Anterior cingulate cortex (tissue), 58 donors: ENCODE results near the gene SMARCB1.
A peak's percentile ranks its signal among the peaks of the same experiment; 100 is the strongest.

Experiments used
- DNase-seq, 58 donors: peaks; one replicate each; lab custom pipeline; 2025; lab: John Stamatoyannopoulos, UW

SMARCB1 gene

DNA sequence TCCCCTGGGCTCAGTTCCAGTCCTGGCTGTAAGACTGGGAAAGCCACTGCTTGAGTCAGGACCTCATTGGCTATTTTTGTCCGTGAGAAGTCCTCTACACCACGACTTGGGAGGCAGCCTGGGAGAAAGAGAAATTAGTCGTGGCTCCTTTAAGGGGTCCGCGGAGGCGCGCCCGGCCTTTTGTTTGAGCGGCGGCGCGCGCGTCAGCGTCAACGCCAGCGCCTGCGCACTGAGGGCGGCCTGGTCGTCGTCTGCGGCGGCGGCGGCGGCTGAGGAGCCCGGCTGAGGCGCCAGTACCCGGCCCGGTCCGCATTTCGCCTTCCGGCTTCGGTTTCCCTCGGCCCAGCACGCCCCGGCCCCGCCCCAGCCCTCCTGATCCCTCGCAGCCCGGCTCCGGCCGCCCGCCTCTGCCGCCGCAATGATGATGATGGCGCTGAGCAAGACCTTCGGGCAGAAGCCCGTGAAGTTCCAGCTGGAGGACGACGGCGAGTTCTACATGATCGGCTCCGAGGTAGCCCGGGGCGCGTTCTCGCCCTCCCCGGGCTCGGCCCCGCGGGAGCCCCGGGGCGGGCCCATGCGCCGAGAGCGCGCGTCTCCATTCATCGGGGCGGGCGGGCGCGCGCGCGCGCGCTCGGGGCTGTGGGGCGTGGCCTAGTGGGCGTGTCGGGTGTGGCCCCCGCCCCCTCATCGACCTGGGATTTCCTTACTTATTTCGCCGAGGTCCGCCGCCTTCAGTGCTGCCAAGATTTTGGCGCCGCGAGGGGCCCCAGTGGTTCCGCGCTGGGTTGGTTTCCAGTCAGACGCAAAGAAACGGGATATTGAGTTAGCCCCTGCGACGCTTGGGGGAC is at the start of gene SMARCB1:
SMARCB1 (plus strand) TSS at position 215 of the 848 bp plus-strand sequence; CDS start at position 419, 204 bp downstream.
- peak in 55 of 58 donors; percentile 31 to 89 (median 71) for DNase-seq

DNA sequence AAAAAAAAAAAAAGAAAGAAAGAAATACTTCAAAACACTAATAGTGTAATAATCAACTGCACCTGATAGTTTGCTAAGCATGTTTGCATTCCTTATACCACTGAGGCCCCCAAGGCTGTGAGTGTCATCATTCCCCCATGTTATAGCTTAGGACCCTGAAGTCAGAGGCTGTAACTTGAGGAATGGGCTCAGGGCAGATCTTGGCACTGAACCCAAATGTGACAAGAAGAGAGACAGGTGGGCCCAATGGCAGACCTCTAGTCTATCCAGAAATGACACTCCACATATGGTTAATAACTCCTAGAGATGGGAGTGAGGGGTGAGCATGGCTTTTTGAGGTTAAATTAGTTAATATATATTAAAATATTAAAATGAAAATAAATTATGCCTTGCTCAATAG is 49.1 kb upstream of the SMARCB1 start:
- DNase-seq: no peak

DNA sequence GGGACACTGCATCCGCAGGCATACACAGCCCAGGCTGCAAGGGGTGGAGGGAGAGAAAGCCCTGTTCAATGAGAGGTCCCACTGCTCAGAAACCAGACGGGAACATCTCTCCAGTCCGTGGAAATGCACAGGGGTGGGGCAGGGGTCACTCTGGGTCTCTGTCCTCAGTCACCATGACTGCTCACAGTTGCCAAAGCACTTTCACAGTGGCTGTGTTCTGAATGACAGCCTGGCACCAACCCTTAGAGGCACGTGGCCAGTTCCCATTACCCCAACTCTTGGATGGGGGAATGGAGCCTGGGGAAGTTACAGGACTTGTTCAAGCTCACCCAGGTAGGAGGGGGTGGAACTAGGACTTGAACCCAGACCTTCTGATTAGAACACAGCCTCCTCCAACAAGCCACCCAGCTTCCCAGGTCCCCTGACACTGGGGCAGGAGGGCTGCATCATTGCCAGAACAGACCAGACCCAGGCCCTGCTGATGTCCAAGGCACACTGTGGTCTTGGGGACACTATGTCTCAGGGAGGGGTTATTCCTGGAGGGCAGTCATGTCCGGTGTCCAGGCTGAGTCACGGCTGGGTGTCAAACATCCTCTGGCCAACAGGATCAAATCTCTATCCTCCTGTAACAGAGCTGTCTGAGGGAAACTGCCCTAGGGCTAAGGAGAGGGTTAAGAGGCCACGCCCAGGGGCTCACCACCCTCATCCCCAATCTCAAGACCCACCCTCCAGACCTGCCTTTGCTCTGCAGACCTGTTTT is 44.1 kb upstream of the SMARCB1 start:
- peak in 1 of 58 donors; percentile 7 for DNase-seq

DNA sequence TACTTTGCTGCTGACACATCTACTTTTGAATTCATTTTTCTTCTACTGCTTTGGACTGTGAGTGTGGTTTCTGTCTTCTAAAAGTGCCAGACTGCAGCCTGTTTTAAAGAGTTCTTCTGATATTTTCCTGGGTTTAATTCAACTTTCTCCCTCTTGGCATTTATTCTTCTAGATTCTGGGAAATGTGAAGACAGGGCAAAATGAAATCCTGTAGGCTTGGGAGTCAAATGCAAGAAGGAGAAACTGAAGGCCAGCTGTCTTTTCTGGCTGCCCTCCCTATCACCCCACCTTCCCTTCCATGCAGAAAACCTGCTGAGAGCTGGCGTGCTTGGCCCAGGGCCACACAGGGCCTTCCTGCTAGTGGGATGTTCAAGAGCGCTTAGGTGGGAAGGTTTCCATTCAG is 43.5 kb upstream of the SMARCB1 start:
- DNase-seq: peak in 11 of 58 donors; percentile 16 to 70 (median 46)

DNA sequence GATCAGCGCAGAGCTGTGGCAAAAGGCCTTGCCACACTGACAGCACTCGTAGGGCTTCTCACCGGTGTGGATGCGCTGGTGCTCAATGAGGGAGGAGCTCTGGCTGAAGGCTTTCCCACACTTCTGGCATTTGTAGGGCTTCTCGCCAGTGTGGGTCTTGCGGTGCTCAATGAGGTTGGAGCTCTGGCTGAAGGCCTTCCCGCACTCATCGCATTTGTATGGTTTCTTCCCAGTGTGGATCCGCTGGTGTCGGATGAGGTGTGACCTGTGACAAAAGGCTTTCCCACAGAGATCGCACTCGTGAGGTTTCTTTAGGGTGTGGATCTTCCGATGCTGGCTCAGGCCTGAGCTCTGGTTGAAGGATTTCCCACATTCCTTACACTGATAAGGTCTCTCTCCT is 42.8 kb upstream of the SMARCB1 start:
- DNase-seq: no peak

DNA sequence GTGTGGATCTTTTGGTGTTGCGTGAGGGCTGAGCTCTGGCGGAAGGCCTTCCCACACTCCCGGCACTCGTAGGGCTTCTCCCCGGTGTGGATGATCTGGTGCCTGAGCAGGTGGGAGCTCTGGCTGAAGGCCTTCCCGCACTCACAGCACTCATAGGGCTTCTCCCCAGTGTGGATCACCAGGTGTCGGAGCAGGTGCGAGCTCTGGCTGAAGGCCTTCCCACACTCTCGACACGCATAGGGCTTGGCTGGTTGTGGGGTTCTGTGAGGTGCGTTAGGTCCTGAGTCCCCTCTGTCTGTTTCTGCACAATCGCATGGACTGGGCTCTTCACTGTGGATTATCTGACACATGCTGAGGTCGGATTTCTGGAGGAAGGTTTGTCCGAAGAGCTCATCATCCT is 42.3 kb upstream of the SMARCB1 start:
- DNase-seq: no peak

DNA sequence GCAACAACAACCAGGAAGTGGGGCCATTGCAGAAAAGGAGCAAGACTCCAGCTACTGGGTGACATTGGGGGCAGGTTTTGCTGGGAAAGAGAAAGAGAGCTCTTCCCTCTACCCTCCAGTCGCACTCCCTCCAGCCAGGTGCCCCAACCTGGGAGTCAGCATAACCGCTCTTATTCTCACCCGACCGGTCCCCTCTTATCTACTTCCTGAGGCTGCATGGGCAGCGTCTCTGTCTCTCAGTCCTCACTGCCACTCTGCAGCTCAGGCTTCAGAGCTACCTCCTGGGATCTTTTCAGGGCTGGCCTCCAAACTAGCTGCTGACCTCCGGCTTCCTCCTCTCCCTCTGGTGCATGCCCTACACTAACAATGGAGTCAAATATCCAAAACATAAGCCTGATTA is 41.0 kb upstream of the SMARCB1 start:
- no peak for DNase-seq

DNA sequence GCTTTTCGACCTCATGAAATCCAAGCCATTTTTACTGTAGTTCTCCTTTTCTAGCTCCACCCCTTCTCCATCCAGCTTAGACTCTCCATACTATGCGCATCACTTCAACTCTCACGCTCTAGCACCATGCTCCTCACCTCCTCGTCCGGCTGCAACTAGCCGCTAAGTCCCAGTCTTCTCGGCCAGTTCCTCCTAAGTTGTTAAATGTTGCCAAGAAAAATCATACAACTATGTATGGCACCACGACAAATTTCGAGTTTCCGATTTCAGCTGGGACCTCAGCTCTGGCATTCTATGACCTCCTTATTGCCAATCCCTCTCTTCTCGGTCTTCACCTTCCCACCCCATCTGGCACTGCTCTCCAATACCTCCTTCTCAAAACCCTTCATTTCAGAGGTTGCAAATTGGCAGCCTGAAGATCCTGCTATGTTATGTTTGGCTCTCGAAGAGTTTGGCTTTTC is 36.9 kb upstream of the SMARCB1 start:
- no peak for DNase-seq

DNA sequence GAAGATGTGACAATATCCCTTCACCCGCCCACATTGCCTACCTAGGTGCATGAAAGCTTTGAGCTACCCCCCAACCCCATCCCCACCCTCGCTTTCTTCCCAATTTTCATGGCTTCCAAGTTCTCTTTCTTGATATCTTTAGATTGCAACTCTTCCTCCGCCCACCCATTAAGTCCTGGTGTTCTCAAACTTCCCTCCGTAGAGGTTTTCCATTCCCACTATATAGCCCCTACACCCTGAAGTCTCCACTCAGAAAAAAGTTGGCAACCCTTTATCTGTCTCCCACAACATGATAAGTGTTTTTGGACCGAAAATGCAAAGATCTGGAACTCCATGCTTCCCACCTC is 36.4 kb upstream of the SMARCB1 start:
- no peak for DNase-seq

DNA sequence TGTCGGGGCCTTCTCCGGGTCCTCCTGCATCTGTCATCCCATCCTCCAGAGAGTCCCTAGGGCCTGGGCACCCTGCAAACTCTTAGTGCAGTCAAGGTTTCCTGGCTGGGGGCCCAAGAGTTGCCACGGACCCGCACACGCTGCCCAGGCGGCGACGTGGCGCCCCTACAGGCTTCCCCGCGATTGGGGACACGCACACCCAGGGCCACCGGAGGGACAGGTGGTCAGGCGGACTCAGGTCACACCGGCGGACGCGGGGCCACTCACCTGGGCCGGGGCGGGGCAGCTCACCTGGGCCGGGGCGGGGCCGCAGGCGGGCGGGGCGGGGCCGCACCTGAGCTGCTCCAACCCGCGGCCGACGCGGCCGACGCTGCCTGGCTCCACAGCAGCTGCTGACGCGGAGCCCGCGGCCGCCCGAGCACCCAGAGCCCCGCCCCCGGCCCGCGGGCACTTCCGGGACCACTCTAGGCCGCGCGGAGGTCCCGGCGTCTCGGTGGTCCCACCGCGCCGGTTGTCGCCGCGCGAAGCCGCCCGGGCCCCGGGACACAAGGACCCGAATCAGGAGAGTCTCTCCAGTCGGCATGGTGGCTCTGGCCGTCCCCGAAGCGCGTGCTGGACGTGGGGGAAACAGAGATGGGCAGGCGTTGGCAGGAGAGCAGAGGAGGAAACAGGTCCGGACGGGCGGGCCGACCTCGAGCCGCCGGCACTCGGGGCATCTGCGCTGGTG is 35.9 kb upstream of the SMARCB1 start, which contains the start of gene ZNF70:
ZNF70 (minus strand) TSS at position 399 of the 727 bp plus-strand sequence. CDS start 5,972 bp downstream, outside the sequence.
- peak in 53 of 58 donors; percentile 36 to 88 (median 65) for DNase-seq

DNA sequence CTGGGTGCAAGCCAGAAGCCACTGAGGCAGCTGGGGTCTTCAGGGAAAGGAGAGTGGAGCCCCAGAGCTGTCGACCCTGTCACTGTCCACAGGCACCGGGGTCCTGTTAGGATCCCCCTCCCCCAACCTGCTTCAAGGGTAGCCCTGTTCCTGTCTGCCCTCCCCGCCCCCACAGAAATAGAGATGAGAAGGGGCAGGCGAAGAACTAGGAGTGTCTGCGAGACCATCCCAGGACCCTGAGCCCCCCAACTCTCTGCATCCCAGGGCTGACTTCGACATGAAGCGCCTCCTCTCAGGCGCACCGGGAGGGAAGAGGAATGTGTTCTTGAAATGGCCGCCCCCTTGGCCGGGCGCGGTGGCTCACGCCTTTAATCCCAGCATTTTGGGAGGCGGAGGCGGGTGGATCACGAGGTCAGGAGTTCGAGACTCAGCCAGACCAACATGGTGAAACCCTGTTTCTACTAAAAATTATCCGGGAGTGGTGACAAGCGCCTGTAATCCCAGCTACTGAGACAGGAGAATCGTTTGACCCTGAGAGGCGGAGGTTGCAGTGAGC is 35.2 kb upstream of the SMARCB1 start:
- peak in 5 of 58 donors; percentile 55 to 59 (median 56) for DNase-seq

DNA sequence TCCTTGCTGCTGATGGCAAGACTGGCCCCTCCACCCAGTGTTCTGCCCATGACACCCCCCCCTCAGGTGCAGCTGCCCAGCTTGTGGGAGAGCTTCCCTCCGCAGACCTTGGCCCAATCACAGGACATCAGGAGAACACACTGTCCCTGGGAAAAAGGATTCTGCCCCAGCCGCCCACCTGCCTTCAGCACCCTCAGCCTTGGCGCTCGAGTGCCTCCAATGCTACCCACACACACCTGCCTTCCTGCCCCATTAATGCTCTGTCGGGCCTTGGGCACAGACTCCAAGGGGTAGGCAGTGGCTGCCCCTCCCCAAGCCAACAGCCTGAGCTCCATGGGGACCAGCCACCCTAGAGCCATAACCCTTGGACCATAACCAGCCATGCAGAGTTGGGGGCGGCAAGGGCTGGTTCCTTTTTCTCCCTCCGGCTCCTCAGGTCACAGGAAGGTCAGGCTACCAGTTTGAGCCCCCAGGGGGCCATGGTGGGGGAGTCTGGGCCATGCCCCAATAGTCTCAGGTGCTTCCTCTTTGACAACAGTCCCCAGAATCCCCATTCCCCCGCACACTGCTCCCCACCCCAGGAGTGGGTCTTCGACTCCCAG is 34.6 kb upstream of the SMARCB1 start:
- DNase-seq: no peak

DNA sequence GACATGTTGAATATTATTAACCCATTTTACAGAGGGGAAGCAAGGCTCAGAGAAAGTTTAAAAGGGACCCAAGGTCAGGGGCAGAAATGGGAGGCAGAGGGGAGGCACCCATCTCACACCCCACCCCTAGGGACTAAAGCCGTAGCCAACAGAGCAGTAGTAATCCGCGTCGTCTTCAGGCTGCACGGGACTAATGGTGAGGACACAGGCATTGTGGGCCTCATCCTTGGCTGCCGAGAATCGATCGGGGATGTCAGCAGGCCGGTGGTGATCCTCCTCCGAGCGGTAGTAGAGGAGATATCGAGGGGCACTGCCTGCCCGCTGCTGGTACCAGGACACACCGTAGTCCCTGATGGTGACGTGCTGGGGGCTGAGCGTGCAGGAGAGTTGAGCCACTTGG is 34.0 kb upstream of the SMARCB1 start:
- DNase-seq: no peak

DNA sequence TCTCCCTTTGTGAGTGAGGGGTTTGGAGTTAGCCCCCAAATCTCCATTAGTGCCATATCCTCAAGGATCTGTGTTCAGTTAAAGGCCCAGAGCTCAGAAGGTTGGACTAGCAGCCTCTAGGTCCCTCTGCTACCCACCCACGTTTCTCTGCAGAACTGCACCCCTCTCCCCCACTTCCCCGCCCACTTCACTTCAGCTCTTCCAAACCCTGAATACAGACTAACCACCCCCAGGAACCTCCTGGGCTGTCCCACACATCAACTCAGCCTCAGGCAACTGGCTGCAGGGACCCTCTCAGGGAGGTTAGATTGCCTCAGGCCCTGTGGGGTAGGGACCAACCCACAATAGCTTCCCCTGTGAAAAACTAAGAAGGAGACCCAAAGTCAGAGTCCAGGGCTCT is 33.4 kb upstream of the SMARCB1 start:
- DNase-seq: no peak

DNA sequence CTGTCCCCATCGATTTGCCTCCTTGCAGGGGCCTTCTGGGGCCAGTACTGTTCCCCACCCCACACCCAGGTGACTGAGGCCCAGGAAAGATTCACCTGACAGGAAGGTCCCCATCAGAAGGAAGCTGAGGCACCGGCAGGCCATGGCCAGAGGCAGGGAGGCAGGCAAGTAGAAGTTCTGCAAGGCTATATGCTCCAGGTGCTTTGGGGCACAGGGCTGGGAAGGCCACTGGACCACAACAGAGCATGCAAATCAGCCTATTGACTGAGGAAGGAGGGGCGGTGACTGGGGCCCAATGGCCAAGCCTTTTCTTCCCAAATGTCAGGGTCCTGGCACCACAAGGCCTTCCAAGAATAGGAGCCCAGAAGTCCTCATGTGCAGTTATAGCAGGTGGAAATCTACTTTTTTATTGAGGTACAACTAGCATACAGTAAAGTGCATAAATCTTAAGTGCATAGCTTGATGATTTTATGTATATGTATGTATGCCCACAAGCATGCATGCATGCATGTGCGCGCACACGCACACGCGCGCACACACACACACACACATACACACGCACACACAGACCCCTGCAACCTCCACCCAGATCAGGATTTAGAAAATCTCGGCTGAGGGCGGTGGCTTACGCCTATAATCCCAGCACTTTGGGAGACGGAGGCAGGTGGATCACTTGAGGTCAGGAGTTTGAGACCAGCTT is 32.4 kb upstream of the SMARCB1 start, which contains the start of gene VPREB3:
VPREB3 (minus strand) TSS at position 206 of the 700 bp plus-strand sequence; CDS start at position 144, 62 bp downstream.
- no peak for DNase-seq

DNA sequence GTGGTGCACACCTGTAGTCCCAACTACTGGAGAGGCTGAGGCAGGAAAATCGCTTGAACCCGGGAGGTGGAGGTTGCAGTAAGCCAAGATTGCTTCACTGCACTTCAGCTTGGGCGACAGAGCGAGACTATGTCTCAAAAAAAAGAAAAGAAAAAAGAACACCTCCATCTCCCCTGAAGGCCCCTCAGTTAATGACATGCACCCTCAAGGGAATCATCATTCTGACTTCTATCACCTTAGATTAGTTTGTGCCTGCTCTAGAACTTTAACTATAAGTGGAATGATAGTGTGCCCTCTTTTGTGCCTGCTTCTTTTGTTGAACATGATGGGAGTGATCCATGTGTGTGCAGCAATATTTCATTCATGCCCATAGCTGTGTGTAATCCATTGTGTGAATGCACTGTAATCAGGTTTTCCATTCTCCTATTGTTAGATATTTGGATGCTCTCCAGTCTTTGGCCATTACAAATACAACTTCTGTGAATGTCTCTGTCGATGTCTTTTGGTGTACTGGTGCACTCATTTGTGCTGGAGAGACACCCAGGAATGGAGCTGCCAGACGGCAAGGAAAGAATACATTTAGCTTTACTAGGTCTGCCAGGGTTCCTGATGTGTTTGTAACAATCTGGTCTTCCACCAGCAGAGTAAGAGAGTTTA is 31.7 kb upstream of the SMARCB1 start:
- DNase-seq: peak in 3 of 58 donors; percentile 9 to 70 (median 30)

DNA sequence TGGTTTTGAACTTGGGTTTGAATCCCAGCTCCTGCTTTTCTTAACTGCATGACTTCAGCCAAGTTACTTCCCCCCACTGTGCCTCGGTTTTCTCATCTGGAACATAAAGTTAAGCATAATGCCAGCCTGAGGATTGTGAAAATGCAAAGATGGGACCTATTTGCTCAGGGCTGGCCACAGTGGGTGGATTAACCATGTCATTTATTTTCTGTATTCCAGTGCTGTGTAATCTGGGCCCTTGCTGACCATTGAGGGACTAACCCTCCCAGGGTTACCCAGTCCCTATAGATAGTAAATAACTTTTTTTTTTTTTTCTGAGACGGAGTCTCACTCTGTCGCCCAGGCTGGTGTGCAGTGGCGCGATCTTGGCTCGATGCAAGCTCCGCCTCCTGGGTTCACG is 31.1 kb upstream of the SMARCB1 start:
- no peak for DNase-seq

DNA sequence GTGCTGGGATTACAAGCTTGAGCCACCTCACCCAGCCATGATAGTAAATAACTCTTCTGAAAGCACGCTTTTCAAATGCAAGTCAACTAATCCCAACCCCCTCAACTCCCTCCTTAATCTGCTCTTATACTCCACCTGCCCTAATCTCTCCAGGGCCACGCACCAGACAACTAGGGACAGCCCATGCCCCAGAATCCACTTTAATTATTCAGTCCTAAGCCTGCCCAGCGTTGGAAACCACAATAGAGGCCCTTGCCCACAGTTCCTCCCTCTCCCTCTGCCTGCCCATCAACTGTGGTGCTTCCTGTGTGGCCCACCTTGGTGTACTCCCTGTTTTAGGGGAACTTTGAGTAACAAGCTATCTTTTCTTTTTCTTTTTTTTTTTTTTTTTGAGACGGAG is 29.9 kb upstream of the SMARCB1 start:
- no peak for DNase-seq

DNA sequence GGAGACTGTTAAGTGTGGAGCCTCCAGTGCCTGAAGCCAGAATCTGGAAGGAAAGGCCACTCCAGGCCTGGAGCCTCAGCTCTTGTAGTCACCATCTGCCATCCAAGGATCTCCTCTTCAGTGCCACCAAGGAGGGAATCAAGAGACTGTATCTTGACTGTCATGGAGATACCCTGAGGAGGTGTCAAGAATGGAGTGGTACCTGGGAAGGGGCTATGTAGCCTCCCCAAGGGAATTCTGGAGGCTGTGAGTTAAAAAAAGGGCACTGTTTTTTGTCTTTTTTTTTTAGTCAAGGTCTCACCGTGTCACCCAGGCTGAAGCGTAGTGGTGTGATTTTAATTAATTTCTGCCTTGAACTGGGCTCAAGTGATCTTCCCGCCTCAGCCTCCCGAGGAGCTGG is 27.2 kb upstream of the SMARCB1 start:
- no peak for DNase-seq
